ENCODE results near the gene GPRC5C. TPM values are rescaled to one million over a fixed set of nuclear protein-coding genes. Genes with fewer than 3 reads are reported as not detected.
A peak's percentile ranks its signal among the peaks of the same experiment; 100 is the strongest.

The GPRC5C gene
- total RNA-seq, 1 experiment from 2014 or later = 37.3 TPM

- intact Hi-C loops (cut with micrococcal nuclease; ENCODE audit: unreplicated experiment) = loop anchor here (5.0 kb wide), 1 partner anchor 38 kb away; no protein-coding TSS in a partner anchor
- peak overlapping the region; percentile 61 for H3K4me3 Mint-ChIP-seq (ENCODE audit: low read depth, unreplicated experiment)
- BruUV-seq (replicated peaks) = no TSS peak
- H3K27me3 Mint-ChIP-seq (ENCODE audit: unreplicated experiment) = peaks cover 33% of the 10 kb centered on the region
- H3K27ac Mint-ChIP-seq (ENCODE audit: unreplicated experiment) = no peak overlapping the region
- DNase-seq = peak; percentile 89
- H3K4me1 Mint-ChIP-seq (ENCODE audit: low read depth, unreplicated experiment) = no peaks in the 10 kb centered on the region
- H3K9me3 Mint-ChIP-seq (ENCODE audit: low read depth, unreplicated experiment) = no peaks in the 10 kb centered on the region
- no peaks in the 10 kb centered on the region for H3K36me3 Mint-ChIP-seq (ENCODE audit: insufficient read depth, unreplicated experiment)
- CTCF ChIA-PET = interaction anchor here (0.6 to 3.5 kb wide), 10 partner anchors 13 to 86 kb away, joined by 3 to 37 read pairs (median 6); partner anchors contain the start of gene GPR142
- no peak for TF ChIP-seq CTCF (IDR thresholded peaks at IDR 0.05; ENCODE audit: unreplicated experiment)
These were observed 22.5 kb downstream of the GPRC5C start for GRCh38 chr17:74454197-74455024.

GRCh38 chr17:74455025-74455545, 23.2 kb downstream of the GPRC5C start:
- intact Hi-C loops (cut with micrococcal nuclease; ENCODE audit: unreplicated experiment) = loop anchor here (5.0 kb wide), 1 partner anchor 37 kb away; no protein-coding TSS in a partner anchor
- Mint-ChIP-seq H3K4me3 (ENCODE audit: low read depth, unreplicated experiment) (no peak overlapping the region), H3K36me3 (ENCODE audit: insufficient read depth, unreplicated experiment) (no peaks in the 10 kb centered on the region), H3K9me3 (ENCODE audit: low read depth, unreplicated experiment) (no peaks in the 10 kb centered on the region), H3K4me1 (ENCODE audit: low read depth, unreplicated experiment) (no peaks in the 10 kb centered on the region), H3K27ac (ENCODE audit: unreplicated experiment) (no peak overlapping the region), H3K27me3 (ENCODE audit: unreplicated experiment) (peaks cover 40% of the 10 kb centered on the region)
- CTCF ChIA-PET = interaction anchor here (0.7 to 3.5 kb wide), 6 partner anchors 16 to 275 kb away, joined by 3 to 37 read pairs (median 6); partner anchors contain the start of gene GPR142
- no TSS peak for BruUV-seq (replicated peaks)
- DNase-seq = no peak
- TF ChIP-seq CTCF (IDR thresholded peaks at IDR 0.05; ENCODE audit: unreplicated experiment) = no peak

GRCh38 chr17:74455821-74456220, 23.9 kb downstream of the GPRC5C start:
- Mint-ChIP-seq H3K27me3 (ENCODE audit: unreplicated experiment) (peaks cover 47% of the 10 kb centered on the region), H3K4me3 (ENCODE audit: low read depth, unreplicated experiment) (no peak overlapping the region), H3K36me3 (ENCODE audit: insufficient read depth, unreplicated experiment) (no peaks in the 10 kb centered on the region), H3K9me3 (ENCODE audit: low read depth, unreplicated experiment) (no peaks in the 10 kb centered on the region), H3K27ac (ENCODE audit: unreplicated experiment) (no peak overlapping the region), H3K4me1 (ENCODE audit: low read depth, unreplicated experiment) (no peaks in the 10 kb centered on the region)
- no TSS peak for BruUV-seq (replicated peaks)
- intact Hi-C loops (cut with micrococcal nuclease; ENCODE audit: unreplicated experiment) = loop anchor here (5.0 kb wide), 1 partner anchor 36 kb away; no protein-coding TSS in a partner anchor
- CTCF ChIA-PET = interaction anchor here (0.6 to 3.5 kb wide), 5 partner anchors 17 to 191 kb away, joined by 3 to 37 read pairs (median 5); no protein-coding TSS in a partner anchor
- TF ChIP-seq CTCF (IDR thresholded peaks at IDR 0.05; ENCODE audit: unreplicated experiment) = no peak
- DNase-seq = no peak

GRCh38 chr17:74457146-74457819, 25.4 kb downstream of the GPRC5C start:
- H3K4me3 Mint-ChIP-seq (ENCODE audit: low read depth, unreplicated experiment) = no peak overlapping the region
- no peak overlapping the region for H3K27ac Mint-ChIP-seq (ENCODE audit: unreplicated experiment)
- peak; percentile 78 for DNase-seq
- H3K27me3 Mint-ChIP-seq (ENCODE audit: unreplicated experiment) = peaks cover 47% of the 10 kb centered on the region
- no peaks in the 10 kb centered on the region for H3K4me1 Mint-ChIP-seq (ENCODE audit: low read depth, unreplicated experiment)
- TF ChIP-seq CTCF (IDR thresholded peaks at IDR 0.05; ENCODE audit: unreplicated experiment) = peak; percentile 98
- CTCF ChIA-PET = interaction anchor here (1.3 to 2.5 kb wide), 4 partner anchors 18 to 89 kb away, joined by 5 to 27 read pairs (median 5); no protein-coding TSS in a partner anchor
- no peaks in the 10 kb centered on the region for H3K9me3 Mint-ChIP-seq (ENCODE audit: low read depth, unreplicated experiment)
- BruUV-seq (replicated peaks) = no TSS peak
- intact Hi-C loops (cut with micrococcal nuclease; ENCODE audit: unreplicated experiment) = loop anchor here (1.0 to 5.0 kb wide), 3 partner anchors 35 to 78 kb away; no protein-coding TSS in a partner anchor
- no peaks in the 10 kb centered on the region for H3K36me3 Mint-ChIP-seq (ENCODE audit: insufficient read depth, unreplicated experiment)

Data from Calu3 (cell line).